Stimulated activated CD8-positive, alpha-beta memory T cell treated with anti-CD3 and anti-CD28 coated beads, Interleukin-2, amount 100 ng/mL, for 48 hours (primary cell): ENCODE measurements around the gene EXPH5.
"Not testable (repeated sequence)": the region's sequence is repeated elsewhere in the genome, so short reads cannot be mapped to it uniquely, and the experiment has no call there.

ENCODE experiments used
- DNase-seq, 2 donors: peaks; one replicate each; pipeline ENCODE4 v3.0.0-alpha.2; 2020; ENCODE audit warnings: low read depth in 2 of 2

EXPH5 gene

DNA sequence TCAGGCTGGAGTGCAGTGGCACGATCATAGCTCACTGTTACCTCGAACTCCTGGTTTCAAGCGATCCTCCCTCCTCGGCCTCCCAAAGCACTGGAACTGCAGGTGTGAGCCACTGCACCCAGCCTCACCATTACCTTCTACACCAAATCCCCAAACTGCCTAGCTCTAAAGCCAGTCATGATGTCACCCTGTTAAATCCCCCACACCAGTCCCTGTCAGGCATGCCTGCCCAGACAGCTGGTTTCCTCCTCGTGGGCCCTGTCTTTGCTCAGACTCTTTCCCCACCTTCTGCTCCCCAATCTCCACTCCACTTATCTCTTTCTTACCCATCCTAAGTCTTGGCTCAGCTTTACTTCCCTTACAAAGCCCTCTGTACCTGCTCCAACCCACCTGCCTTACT lies 12.5 kb upstream of the EXPH5 start:
- no peak for DNase-seq

DNA sequence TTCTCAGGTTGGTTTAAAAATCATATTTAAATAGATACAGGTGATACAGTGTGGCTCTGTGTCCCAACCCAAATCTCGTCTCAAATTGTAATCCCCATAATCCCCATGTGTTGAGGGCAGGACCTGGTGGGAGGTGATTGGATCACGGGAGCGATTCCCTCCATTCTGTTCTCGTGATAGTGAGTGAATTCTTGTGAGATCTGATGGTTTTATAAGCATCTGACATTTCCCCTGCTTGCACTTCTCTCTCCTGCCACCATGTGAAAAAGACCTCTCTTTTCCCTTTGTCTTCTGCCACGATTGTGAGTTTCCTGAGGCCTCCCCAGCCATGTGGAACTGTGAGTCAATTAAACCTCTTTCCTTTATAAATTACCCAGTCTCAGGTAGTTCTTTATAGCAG lies 9.2 kb upstream of the EXPH5 start:
- not testable (repeated sequence) for DNase-seq

DNA sequence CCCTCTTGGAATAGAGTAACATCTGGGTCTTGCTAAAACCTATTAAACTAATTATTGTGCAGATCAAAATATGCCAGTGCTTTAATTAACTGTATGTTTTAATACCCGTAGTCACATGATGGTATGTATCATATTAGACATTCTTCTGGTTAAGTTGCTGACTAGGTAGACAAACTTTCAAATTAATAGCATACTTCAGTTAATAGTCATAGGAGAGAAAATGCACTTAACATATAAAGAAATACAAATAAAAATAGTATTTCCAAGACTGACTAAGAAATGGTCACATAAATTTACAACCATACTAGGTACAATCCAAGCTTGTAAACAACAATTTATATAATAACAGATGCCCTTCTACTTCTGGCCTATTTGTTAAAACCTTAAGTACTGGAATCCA lies 7.6 kb upstream of the EXPH5 start:
- no peak for DNase-seq

DNA sequence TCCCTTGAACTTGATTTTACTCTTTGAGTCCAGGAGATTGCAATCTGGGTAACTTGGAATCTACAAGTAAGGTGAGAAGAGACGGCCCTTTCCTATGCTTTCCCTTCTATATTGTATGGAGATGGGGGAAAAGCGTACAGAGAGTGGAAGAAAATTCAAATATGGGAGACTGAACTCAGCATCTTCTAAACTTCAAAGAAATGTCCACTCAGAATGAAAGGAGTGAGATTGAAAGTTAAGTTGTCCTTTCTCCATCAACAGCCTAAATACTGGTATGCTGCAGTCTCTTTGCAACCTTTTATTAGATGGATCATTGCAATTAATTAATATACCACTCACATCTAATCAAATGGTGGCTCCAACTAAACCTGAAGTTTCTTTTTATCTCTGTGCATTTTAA lies 6.4 kb upstream of the EXPH5 start:
- no peak for DNase-seq

DNA sequence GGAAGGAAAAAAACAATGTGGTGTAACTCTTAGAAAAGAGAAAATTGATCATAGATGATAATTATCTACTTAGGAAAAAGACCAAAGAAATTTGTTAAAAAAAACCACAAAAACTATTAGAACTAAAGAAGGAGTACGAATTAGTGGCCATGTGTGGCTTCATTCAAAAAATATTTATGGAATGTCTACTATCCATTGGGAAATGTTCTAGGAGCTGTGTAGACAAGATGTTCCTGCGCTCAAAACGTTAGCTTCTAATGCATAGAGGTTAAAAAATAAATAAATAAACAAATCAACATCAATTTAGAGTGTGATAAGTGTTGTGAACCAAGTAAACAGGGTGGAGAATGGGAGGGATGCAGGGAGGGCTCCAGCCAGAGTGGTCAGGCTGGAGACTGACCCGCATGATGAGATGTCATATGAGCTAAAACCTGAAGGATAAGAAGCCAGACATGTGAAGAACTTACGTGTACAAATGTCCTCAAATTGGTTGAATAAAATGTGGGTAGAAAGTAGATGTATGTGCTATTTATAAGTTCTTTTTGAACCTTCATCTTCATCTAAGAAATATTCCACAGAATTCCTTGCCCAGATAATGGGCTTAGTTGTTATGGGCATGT lies 4.3 kb upstream of the EXPH5 start:
- no peak for DNase-seq

DNA sequence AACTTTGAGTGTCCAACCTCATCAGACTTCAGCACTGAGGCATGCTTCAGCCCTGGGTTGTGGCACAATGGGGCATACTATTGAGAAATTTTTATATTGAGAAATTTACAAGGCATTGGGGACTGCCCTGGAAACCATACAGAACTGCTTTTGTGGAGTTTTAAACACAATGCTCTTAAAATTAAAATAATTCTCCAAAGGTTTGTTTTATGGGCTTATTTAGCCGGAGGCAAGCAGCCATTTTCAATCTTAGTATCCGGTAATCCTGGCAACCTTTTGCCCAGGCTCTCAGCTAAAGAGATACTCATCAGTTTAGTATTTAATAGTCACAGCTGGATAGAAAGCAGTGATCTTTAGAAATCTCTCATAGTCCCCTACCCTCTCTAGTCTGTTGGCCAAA lies 3.1 kb upstream of the EXPH5 start:
- DNase-seq = no peak

DNA sequence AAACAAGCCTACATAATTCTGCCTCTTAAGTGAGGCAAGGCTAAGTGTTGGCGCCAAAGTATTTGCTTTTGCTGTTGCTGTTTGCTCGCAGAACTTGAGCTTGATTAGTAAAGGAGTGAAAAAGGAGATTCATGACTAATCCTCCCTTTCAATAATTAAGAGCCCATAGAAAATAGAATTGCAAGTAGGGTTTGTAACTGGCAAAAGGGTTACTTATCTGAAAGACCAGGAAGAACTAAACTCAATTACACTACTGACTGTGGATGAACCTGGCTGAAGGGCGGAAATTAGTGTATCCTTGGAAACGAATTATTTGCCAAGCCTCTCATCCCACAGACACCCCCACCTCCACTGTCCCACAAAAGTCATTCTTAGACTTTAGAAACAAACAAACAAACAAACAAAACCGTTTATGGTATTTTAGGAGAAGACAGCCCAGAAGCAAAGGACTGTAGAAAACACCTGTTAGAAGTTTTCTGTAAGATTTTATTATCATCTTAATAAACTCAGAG lies 411 bp upstream of the EXPH5 start:
- DNase-seq = no peak

DNA sequence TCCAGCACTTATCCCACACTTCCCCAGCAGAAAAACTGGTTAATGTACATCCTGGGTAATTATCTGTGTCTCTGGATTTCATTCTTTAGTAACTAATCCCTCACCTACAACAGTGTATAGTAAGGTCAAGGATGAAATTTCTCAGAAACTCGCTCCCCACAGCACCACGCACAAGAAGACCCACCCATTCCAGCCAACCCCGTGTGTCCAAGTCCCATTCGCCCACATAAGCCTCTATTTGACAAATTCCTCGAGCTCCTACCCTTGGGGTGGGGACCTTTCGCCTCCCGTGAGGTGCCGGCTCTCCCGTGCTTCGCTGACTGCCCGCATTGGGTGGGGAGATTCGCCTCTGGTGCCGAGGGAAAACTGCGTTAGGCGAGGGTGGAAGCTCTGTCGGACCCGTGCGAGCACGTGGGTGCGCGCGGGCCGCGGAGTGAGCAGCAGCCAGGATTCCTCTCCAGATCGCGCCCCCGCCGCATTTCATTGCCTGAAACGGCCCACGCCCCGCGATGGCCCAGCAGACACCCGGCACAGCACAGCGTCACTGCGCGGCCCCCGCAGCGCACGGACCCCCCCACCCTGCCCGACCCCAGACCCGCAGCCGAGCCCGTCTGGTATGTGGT lies 866 bp downstream of the EXPH5 start:
- peak in 1 of 2 donors; percentile 28 for DNase-seq

DNA sequence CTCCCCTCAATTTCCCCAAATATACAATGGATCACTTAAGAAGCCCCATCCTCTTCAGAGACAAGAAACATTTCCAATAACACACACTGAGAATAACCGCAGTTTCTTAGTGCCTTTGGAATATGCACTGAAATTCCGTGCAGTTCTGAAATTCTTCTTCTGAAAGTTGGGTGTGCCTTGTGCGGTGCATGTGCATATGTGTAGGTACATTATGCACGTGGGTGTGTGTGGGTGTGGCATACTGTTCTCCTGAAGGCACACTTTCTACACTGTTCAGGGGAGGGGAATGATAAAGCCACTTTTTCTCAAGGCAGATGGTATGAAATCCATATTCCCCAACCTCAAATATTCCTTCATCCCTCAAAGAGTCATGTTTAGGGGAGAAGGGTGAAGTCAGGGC lies 1.7 kb downstream of the EXPH5 start:
- no peak for DNase-seq

DNA sequence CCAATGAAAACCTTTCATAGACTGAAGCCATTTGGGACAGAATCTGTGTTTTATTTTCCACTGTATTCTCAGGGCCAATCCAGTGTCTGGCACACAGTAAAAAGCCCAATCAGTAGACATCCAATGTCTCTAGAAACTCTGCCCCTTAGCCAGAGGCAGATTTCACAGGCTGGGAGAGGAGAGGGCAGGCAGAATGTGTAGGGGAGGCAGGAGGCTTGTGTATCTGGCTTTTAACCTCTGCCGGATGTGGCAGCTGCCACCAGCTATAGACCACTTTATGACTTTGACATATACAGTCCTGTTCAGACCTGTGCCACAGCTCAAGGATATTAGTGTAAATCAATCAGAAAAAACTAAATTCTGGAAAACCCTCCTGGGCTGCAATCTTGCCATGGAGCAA lies 4.4 kb downstream of the EXPH5 start:
- no peak for DNase-seq

DNA sequence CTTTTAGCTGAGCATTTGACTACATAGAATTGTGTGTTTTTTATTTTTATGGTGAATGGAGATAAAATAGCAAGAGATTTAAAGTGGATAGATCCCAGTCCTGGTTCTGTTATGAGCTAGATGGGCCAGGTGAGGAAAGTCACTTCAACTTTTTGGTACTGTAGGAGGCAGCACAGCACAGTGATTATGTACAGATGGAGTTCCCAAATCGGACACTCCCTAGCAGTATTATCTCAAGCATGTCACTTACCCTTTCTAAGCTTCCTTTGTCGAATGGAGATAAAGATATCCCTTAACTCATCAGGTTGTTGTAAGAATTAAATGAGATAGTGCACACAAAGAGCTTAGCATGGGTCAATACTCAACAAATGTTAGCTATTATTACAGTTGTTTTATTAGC lies 5.3 kb downstream of the EXPH5 start:
- no peak for DNase-seq

DNA sequence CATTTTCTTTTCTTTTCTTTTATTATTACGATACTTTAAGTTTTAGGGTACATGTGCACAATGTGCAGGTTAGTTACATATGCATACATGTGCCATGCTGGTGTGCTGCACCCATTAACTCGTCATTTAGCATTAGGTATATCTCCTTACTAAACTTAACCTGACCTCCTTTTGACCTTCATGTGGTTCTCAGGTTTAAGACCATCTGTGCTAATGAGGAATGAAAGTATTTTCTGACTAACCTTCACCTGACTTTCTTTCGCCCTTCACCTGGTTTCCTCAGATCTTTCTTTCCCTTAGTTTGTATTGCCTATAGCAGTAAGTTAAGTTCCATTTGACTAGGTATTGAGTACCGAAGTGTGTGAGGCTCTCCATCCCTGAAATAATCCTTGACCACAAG lies 6.5 kb downstream of the EXPH5 start:
- DNase-seq = no peak

DNA sequence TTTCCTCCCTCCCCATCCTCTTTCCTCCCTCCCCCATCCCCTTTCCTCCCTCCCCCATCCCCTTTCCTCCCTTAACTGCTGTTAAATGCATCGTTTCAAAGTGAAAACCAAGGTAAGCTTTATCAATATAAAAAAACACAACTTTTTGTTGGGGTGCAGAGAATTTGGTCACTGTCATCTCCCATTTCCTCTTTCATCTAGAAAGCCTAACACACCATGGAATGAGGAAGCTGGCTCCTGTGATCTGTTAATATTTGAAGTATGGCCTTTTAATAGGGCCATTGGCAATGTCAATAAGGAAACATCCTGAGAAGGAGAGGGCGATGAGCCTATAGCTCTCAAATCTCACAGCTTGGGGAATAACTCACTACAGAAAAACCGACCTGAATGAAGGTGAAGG lies 7.0 kb downstream of the EXPH5 start:
- no peak for DNase-seq

DNA sequence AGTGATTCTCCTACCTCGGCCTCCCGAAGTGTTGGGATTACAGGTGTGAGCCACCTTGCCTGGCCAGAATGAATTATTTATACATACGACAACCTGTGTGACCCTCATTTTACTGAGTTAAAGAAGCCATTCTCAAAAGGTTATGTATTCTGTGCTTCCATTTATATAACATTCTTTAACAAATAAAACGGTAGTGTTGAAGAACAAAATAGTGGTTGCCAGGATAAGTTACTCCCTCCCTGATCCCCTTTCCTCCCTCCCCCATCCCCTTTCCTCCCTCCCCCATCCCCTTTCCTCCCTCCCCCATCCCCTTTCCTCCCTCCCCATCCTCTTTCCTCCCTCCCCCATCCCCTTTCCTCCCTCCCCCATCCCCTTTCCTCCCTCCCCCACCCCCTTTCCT lies 7.4 kb downstream of the EXPH5 start:
- not testable (repeated sequence) for DNase-seq

DNA sequence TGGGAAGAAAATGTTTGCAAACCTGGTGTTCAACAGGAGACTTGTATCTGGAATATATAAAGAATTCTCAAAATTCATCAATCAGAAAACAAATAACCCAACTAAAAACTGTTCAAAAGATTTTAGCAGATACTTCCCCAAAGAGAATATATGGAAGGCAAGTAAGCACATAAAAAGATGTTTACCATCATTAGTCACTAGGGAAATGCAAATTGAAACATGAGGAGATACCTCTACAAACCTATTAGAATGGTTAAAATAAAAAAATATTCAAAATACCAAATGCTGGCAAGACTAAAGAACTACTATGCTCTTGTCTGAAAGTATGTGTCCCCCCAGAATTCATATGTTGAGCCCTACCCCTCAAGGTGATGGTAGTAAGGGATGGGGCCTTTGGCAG lies 8.6 kb downstream of the EXPH5 start:
- DNase-seq = no peak

DNA sequence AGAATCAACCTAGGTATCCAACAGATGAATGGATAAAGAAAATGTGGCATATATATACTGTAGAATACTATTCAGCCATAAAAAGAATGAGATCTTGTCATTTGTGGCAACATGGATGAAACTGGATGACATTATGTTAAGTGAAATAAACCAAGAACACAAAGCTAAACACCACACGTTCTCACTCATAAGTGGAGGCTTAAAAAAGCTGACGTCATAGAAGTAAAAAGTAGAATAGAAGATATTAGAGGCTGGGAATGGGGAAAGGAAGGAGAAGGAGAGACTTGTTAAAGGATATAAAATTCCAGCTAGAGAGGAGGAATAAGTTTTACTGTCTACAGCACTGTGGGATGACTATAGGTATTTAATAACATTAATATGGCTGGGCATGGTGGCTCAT lies 12.9 kb downstream of the EXPH5 start:
- DNase-seq = no peak

DNA sequence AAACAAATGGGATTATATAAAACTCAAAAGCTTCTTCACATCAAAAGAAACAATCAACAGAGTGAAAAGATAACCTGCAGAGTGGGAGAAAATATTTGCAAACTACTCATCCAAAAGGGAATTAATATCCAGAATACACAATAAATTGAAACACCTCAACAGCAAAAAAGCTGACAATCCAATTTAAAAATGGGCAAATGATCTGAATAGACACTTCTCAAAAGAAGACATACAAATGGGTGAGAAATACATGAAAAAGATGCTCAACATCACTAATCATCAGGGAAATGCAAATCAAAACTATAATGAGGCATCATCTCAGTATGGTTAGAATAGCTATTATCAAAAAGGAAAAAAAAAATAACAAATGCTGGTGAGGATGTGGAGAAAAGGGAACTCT lies 13.5 kb downstream of the EXPH5 start:
- no peak for DNase-seq

DNA sequence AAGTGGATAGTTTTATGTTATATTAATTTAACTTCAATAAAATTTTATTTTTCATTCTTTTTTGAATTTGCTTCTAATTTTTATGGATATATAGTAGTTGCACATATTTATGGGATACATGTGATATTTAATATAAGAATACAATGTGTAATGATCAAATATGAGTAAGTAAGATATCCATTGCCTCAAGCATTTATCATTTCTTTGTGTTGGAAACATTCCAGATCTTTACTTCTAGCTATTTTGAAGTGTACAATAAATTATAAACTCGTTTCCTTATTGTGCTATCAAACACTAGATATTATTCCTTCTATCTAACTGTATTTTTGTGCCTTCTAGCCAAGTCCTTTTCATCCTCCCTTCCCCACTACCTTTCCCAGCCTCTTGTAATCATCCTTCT lies 17.0 kb downstream of the EXPH5 start:
- no peak for DNase-seq

DNA sequence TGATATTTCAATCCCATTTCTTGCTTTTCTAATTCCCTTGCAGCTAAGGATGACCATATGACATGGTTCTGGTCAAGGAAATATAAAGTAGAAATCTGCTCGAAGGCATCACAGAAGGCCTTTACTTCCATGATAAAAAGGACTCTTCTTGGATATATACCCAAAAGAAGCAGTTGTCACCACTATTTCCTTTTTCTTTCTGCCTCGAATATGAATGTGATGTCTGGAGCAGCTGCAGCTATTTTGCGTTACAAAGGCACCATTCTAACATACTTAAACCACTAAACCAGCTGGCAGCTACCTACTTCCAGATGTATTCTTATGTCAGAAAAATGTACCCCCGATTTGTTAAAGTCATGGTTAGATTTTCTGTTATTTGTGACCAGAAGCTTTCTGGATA lies 18.9 kb downstream of the EXPH5 start:
- DNase-seq = no peak

DNA sequence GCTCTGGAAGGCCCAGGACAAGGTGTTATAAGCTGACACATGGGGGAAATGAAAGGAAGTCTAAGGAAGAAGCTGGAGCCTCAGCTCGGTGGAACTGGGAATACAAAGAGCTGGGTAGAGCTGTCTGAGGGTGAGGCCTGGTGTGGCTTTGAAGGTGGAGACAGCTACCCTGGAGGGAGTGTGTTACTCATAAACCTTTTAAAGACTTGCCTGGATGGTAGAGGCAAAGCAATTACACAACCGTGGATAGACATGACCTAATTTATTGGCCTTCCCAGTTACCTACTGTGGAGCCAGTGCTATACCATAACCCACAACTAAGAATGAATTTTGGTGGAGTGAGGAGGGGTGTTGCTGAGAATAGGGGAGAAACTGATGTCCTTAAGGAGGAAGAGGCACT lies 22.6 kb downstream of the EXPH5 start:
- no peak for DNase-seq

DNA sequence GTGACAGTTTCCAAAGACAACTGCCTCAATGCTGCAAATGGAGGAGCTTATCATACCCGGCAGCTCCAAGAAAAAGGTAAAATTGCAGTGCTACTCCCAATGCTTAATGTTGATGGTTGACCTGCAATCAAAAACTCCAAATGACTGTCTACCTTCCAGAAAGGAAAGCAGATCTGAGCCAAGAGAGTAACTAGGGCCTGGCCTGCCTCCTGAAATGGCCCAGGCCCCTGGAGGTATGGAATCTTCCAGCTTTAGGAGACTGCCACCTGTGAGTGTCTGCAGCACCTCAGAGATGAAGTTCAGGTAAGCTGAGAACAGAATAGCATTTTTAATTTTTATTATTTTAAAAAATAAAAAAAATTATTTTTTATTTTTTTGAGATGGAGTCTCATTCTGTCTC lies 23.7 kb downstream of the EXPH5 start:
- no peak for DNase-seq

DNA sequence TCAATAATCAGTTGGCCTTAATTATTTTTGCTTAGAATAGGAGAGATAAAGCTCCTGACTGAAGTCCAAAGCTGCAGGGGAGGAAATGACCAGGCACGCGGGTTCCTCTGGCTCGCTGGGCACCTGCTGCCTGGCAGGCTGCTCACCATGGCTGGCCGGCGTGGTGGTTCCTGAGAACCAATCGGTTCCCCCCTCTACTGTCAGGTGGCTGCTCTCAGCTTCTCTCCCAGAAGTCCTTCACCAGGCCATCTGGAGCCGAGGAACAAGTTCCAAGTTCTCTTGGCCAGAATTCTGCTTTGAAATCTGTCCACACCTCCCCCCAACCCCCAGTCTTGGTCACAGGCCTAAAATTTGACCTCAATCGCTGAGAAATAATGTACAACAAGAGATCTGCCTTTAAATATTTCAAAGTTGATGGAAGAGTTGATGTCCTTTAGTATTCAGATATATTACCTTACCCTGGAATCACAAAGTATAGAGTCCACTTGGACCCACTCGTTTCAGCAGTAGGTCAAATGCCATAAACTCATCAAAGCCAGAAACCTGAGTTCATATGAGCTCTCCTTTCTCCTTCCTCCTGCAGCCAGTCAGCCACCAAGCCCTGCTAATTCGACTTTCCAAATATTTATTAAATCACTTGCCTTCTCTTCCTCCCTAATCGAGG lies 25.2 kb downstream of the EXPH5 start:
- DNase-seq = no peak

DNA sequence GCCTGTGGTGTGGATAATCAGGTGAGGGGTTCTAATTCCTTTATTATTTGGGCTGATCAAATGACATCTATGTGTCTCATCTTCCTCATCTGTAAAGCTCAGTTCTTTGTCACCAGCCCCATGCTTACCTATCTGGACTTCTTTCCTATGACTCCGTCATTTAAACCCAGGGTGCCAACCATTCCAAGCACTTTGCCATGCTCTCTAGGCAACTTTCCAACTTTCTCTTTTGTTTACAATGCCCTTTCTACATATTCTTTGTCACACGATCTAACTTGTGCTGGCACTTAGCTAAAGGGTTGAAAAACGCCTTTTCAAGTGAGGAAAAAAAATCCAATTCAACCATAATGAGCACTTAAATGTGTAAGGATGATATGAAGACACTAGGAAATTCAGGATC lies 27.9 kb downstream of the EXPH5 start:
- no peak for DNase-seq
